Inferior parietal cortex (tissue), 1 donor: ENCODE measurements around the gene PRLH.

Source experiments
- DNase-seq: peaks from one replicate; pipeline ENCODE4 v3.0.0-alpha.2; 2016; ENCODE audit errors: extremely low spot score

Gene PRLH

GRCh38 chr2:237539681-237540080, 26.7 kb upstream of the PRLH start:
- DNase-seq: no peak

GRCh38 chr2:237540223-237540775, 26.1 kb upstream of the PRLH start:
- no peak for DNase-seq

GRCh38 chr2:237540823-237541222, 25.6 kb upstream of the PRLH start:
- DNase-seq: no peak

GRCh38 chr2:237541243-237541642, 25.1 kb upstream of the PRLH start:
- DNase-seq: no peak

- DNase-seq: no peak
Observed at GRCh38 chr2:237542001-237542704, 24.2 kb upstream of the PRLH start.

GRCh38 chr2:237546040-237546875, 20.1 kb upstream of the PRLH start:
- DNase-seq: no peak

GRCh38 chr2:237546876-237547395, 19.4 kb upstream of the PRLH start:
- DNase-seq: no peak

- no peak for DNase-seq
Observed at GRCh38 chr2:237547841-237548416, 18.4 kb upstream of the PRLH start.

GRCh38 chr2:237549216-237549615, 17.2 kb upstream of the PRLH start:
- no peak for DNase-seq

- DNase-seq: no peak
Observed at GRCh38 chr2:237549643-237550415, 16.5 kb upstream of the PRLH start.

- DNase-seq: no peak
Observed at GRCh38 chr2:237551071-237551574, 15.3 kb upstream of the PRLH start.

GRCh38 chr2:237552908-237553307, 13.5 kb upstream of the PRLH start:
- no peak for DNase-seq

- no peak for DNase-seq
Observed at GRCh38 chr2:237553948-237554347, 12.4 kb upstream of the PRLH start.

GRCh38 chr2:237555560-237555959, 10.8 kb upstream of the PRLH start:
- DNase-seq: no peak

GRCh38 chr2:237556773-237557632, 9.4 kb upstream of the PRLH start:
- no peak for DNase-seq

- DNase-seq: no peak
Observed at GRCh38 chr2:237557633-237558015, 8.8 kb upstream of the PRLH start.

- DNase-seq: no peak
Observed at GRCh38 chr2:237558961-237559641, 7.3 kb upstream of the PRLH start.

GRCh38 chr2:237561221-237561620, 5.2 kb upstream of the PRLH start:
- no peak for DNase-seq

- no peak for DNase-seq
Observed at GRCh38 chr2:237563816-237564215, 2.6 kb upstream of the PRLH start.
